Measurements from ENCODE around the gene MPPED1.

The MPPED1 gene

GRCh38 chr22:43425976-43426785, 14.4 kb downstream of the MPPED1 start:
- no peak overlapping the region for H3K4me3 ChIP-seq (ENCODE audit: low read depth in 1 of 2, low read length in 2 of 2)
- H3K4me1 ChIP-seq (ENCODE audit: insufficient read depth, low read length) = no peaks in the 10 kb centered on the region
- H3K36me3 ChIP-seq (ENCODE audit: insufficient read depth, low read length) = no peaks in the 10 kb centered on the region
- H3K9ac ChIP-seq (ENCODE audit: low read length) = no peak overlapping the region
- H3K27ac ChIP-seq (ENCODE audit: low read depth, low read length) = no peak overlapping the region
- H3K27me3 ChIP-seq (ENCODE audit: control insufficient read depth in 1 of 2, insufficient read depth in 2 of 2, low read length in 2 of 2) = peaks cover 6 to 19% of the 10 kb centered on the region in 2 donors
- no peaks in the 10 kb centered on the region for H3K9me3 ChIP-seq (ENCODE audit: low read length)

GRCh38 chr22:43426816-43427215, 15.0 kb downstream of the MPPED1 start:
- Histone ChIP-seq H3K27ac (ENCODE audit: low read depth, low read length) (no peak overlapping the region), H3K36me3 (ENCODE audit: insufficient read depth, low read length) (no peaks in the 10 kb centered on the region), H3K4me1 (ENCODE audit: insufficient read depth, low read length) (no peaks in the 10 kb centered on the region), H3K9ac (ENCODE audit: low read length) (no peak overlapping the region), H3K9me3 (ENCODE audit: low read length) (no peaks in the 10 kb centered on the region), H3K4me3 (ENCODE audit: low read depth in 1 of 2, low read length in 2 of 2) (no peak overlapping the region), H3K27me3 (ENCODE audit: control insufficient read depth in 1 of 2, insufficient read depth in 2 of 2, low read length in 2 of 2) (peaks cover 12 to 24% of the 10 kb centered on the region in 2 donors)

GRCh38 chr22:43427296-43428004, 15.6 kb downstream of the MPPED1 start:
- H3K9ac ChIP-seq (ENCODE audit: low read length) = no peak overlapping the region
- H3K27me3 ChIP-seq (ENCODE audit: control insufficient read depth in 1 of 2, insufficient read depth in 2 of 2, low read length in 2 of 2) = peaks cover 13 to 27% of the 10 kb centered on the region in 2 donors
- H3K4me3 ChIP-seq (ENCODE audit: low read depth in 1 of 2, low read length in 2 of 2) = no peak overlapping the region
- no peaks in the 10 kb centered on the region for H3K9me3 ChIP-seq (ENCODE audit: low read length)
- H3K36me3 ChIP-seq (ENCODE audit: insufficient read depth, low read length) = no peaks in the 10 kb centered on the region
- H3K27ac ChIP-seq (ENCODE audit: low read depth, low read length) = no peak overlapping the region
- H3K4me1 ChIP-seq (ENCODE audit: insufficient read depth, low read length) = no peaks in the 10 kb centered on the region

GRCh38 chr22:43428005-43428485, 16.2 kb downstream of the MPPED1 start:
- Histone ChIP-seq H3K4me1 (ENCODE audit: insufficient read depth, low read length) (no peaks in the 10 kb centered on the region), H3K27ac (ENCODE audit: low read depth, low read length) (no peak overlapping the region), H3K9me3 (ENCODE audit: low read length) (no peaks in the 10 kb centered on the region), H3K27me3 (ENCODE audit: control insufficient read depth in 1 of 2, insufficient read depth in 2 of 2, low read length in 2 of 2) (peaks cover 13 to 27% of the 10 kb centered on the region in 2 donors), H3K9ac (ENCODE audit: low read length) (no peak overlapping the region), H3K36me3 (ENCODE audit: insufficient read depth, low read length) (no peaks in the 10 kb centered on the region), H3K4me3 (ENCODE audit: low read depth in 1 of 2, low read length in 2 of 2) (no peak overlapping the region)

- H3K4me1 ChIP-seq (ENCODE audit: insufficient read depth, low read length) = no peaks in the 10 kb centered on the region
- no peaks in the 10 kb centered on the region for H3K9me3 ChIP-seq (ENCODE audit: low read length)
- no peak overlapping the region for H3K4me3 ChIP-seq (ENCODE audit: low read depth in 1 of 2, low read length in 2 of 2)
- no peak overlapping the region for H3K27ac ChIP-seq (ENCODE audit: low read depth, low read length)
- no peak overlapping the region for H3K9ac ChIP-seq (ENCODE audit: low read length)
- no peaks in the 10 kb centered on the region for H3K36me3 ChIP-seq (ENCODE audit: insufficient read depth, low read length)
- H3K27me3 ChIP-seq (ENCODE audit: control insufficient read depth in 1 of 2, insufficient read depth in 2 of 2, low read length in 2 of 2) = peaks cover 13 to 27% of the 10 kb centered on the region in 2 donors
Observed at GRCh38 chr22:43428521-43428920, 16.7 kb downstream of the MPPED1 start.

- H3K9ac ChIP-seq (ENCODE audit: low read length) = no peak overlapping the region
- no peaks in the 10 kb centered on the region for H3K4me1 ChIP-seq (ENCODE audit: insufficient read depth, low read length)
- H3K9me3 ChIP-seq (ENCODE audit: low read length) = no peaks in the 10 kb centered on the region
- H3K27ac ChIP-seq (ENCODE audit: low read depth, low read length) = no peak overlapping the region
- no peaks in the 10 kb centered on the region for H3K36me3 ChIP-seq (ENCODE audit: insufficient read depth, low read length)
- H3K27me3 ChIP-seq (ENCODE audit: control insufficient read depth in 1 of 2, insufficient read depth in 2 of 2, low read length in 2 of 2) = peaks cover 13 to 27% of the 10 kb centered on the region in 2 donors
- H3K4me3 ChIP-seq (ENCODE audit: low read depth in 1 of 2, low read length in 2 of 2) = no peak overlapping the region
Observed at GRCh38 chr22:43429426-43429825, 17.6 kb downstream of the MPPED1 start.

GRCh38 chr22:43431808-43432554, 20.2 kb downstream of the MPPED1 start:
- H3K9me3 ChIP-seq (ENCODE audit: low read length) = no peaks in the 10 kb centered on the region
- no peaks in the 10 kb centered on the region for H3K4me1 ChIP-seq (ENCODE audit: insufficient read depth, low read length)
- no peak overlapping the region for H3K27ac ChIP-seq (ENCODE audit: low read depth, low read length)
- H3K9ac ChIP-seq (ENCODE audit: low read length) = no peak overlapping the region
- no peaks in the 10 kb centered on the region for H3K36me3 ChIP-seq (ENCODE audit: insufficient read depth, low read length)
- peaks cover 13 to 32% of the 10 kb centered on the region in 2 donors for H3K27me3 ChIP-seq (ENCODE audit: control insufficient read depth in 1 of 2, insufficient read depth in 2 of 2, low read length in 2 of 2)
- no peak overlapping the region for H3K4me3 ChIP-seq (ENCODE audit: low read depth in 1 of 2, low read length in 2 of 2)

- H3K9me3 ChIP-seq (ENCODE audit: low read length) = no peaks in the 10 kb centered on the region
- H3K27me3 ChIP-seq (ENCODE audit: control insufficient read depth in 1 of 2, insufficient read depth in 2 of 2, low read length in 2 of 2) = peaks cover 7 to 30% of the 10 kb centered on the region in 2 donors
- H3K36me3 ChIP-seq (ENCODE audit: insufficient read depth, low read length) = no peaks in the 10 kb centered on the region
- H3K27ac ChIP-seq (ENCODE audit: low read depth, low read length) = no peak overlapping the region
- no peaks in the 10 kb centered on the region for H3K4me1 ChIP-seq (ENCODE audit: insufficient read depth, low read length)
- no peak overlapping the region for H3K4me3 ChIP-seq (ENCODE audit: low read depth in 1 of 2, low read length in 2 of 2)
- H3K9ac ChIP-seq (ENCODE audit: low read length) = no peak overlapping the region
Observed at GRCh38 chr22:43432883-43433415, 21.1 kb downstream of the MPPED1 start.

- Histone ChIP-seq H3K9me3 (ENCODE audit: low read length) (no peaks in the 10 kb centered on the region), H3K27ac (ENCODE audit: low read depth, low read length) (no peak overlapping the region), H3K4me3 (ENCODE audit: low read depth in 1 of 2, low read length in 2 of 2) (no peak overlapping the region), H3K9ac (ENCODE audit: low read length) (no peak overlapping the region), H3K36me3 (ENCODE audit: insufficient read depth, low read length) (no peaks in the 10 kb centered on the region), H3K4me1 (ENCODE audit: insufficient read depth, low read length) (no peaks in the 10 kb centered on the region), H3K27me3 (ENCODE audit: control insufficient read depth in 1 of 2, insufficient read depth in 2 of 2, low read length in 2 of 2) (peaks cover 7 to 33% of the 10 kb centered on the region in 2 donors)
Observed at GRCh38 chr22:43433451-43434274, 21.8 kb downstream of the MPPED1 start.

GRCh38 chr22:43434275-43434927, 22.6 kb downstream of the MPPED1 start:
- H3K4me1 ChIP-seq (ENCODE audit: insufficient read depth, low read length) = no peaks in the 10 kb centered on the region
- H3K27ac ChIP-seq (ENCODE audit: low read depth, low read length) = no peak overlapping the region
- H3K9ac ChIP-seq (ENCODE audit: low read length) = no peak overlapping the region
- peaks cover 7 to 31% of the 10 kb centered on the region in 2 donors for H3K27me3 ChIP-seq (ENCODE audit: control insufficient read depth in 1 of 2, insufficient read depth in 2 of 2, low read length in 2 of 2)
- H3K36me3 ChIP-seq (ENCODE audit: insufficient read depth, low read length) = no peaks in the 10 kb centered on the region
- no peak overlapping the region for H3K4me3 ChIP-seq (ENCODE audit: low read depth in 1 of 2, low read length in 2 of 2)
- H3K9me3 ChIP-seq (ENCODE audit: low read length) = no peaks in the 10 kb centered on the region
